HL-60 (cell line): ENCODE results near the gene IRAK1.

ENCODE experiments used
- DNase-seq, 2 experiments: peaks; one replicate each; pipeline ENCODE4 v3.0.0-alpha.2; 2010 to 2020; ENCODE audit warnings: low read depth in 1 of 2, low spot score in 1 of 2
- H3K27ac ChIP-seq: fragments of 250-450 bp; sonication (Bioruptor Pico); replicated peaks from 2 replicates; pipeline ENCODE4 v1.5.1; 2020; ENCODE audit warnings: mild to moderate bottlenecking, moderate library complexity
- H3K27me3 ChIP-seq: fragments of 250-450 bp; sonication (Bioruptor Pico); 2 replicates; pipeline ENCODE4 v1.5.1; 2021; ENCODE audit warnings: mild to moderate bottlenecking, moderate library complexity; ENCODE audit not compliant: insufficient read depth, poor library complexity, severe bottlenecking
- H3K4me3 ChIP-seq: replicated peaks from 2 replicates; pipeline ENCODE4 v1.5.1; 2011; ENCODE audit warnings: mild to moderate bottlenecking, control low read depth, low read length; ENCODE audit not compliant: insufficient read depth
- CTCF ChIP-seq: IDR thresholded peaks from one replicate; pipeline ENCODE4 v1.5.1; 2011; ENCODE audit warnings: low read length, control low read depth, inconsistent platforms; ENCODE audit not compliant: insufficient read depth
- GABPA ChIP-seq: IDR thresholded peaks from 2 replicates; pipeline ENCODE4 v1.6.1; 2012; ENCODE audit warnings: low read depth
- POLR2AphosphoS5 ChIP-seq: IDR thresholded peaks from 2 replicates; pipeline ENCODE4 v1.6.1; 2012; ENCODE audit warnings: low read depth
- SPI1 ChIP-seq: IDR thresholded peaks from 2 replicates; pipeline ENCODE4 v1.6.1; 2012; ENCODE audit warnings: low read depth, mild to moderate bottlenecking, borderline replicate concordance
- TF ChIP-seq, protein P1 (sequence below): IDR thresholded peaks from 2 replicates; pipeline ENCODE4 v1.6.1; 2012; ENCODE audit warnings: low read depth; ENCODE audit not compliant: insufficient replicate concordance

The IRAK1 gene

DNA sequence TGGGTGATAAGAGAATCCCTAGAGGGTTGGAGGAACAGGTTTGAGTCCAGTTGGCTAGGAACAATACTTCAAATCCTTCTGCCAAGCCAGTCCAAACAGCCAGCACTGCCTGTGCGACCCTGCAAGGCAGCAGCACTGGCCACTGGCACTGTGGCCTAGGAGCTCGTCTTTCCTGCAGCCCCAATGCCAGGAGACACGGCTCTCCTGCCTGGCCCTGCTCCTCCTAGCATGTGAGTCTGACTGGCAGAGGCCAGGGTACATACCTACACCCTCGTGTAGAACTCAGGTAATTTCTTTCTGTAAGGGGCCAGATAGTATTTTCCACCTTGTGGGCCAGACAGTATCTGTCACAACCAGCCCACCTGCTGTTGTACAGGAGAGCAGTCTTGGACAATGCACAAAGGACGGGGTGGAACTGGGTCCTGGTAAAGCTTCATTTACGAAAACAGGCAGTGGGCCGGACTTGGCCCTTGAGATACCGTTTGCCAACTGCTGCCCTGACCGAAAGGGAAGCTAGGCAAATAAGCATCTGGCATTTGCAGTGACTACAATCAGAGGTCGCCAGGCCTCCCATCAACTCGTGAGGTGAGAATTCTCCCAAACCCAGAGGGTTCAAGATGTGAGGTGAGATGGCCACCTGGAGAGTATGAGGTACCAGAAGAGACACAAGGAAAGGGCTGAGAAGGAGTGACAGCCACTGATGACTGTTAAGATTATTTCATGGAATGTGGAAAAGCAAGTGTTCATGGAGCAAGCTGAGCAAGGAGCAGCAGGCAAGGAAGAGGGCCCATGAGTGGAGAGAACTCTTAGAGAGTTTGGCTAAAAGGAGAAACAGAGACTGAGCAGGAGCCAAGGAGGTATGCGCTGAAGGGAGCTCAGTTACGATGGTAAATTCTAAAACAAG lies 29.8 kb upstream of the IRAK1 start:
- H3K27ac ChIP-seq = no peak overlapping the region; the same call in 1 of the 2 replicates
- H3K4me3 ChIP-seq = no peak overlapping the region
- H3K27me3 ChIP-seq = no peaks in the 10 kb centered on the region
- TF ChIP-seq SPI1 = no peak
- TF ChIP-seq, protein P1, sequence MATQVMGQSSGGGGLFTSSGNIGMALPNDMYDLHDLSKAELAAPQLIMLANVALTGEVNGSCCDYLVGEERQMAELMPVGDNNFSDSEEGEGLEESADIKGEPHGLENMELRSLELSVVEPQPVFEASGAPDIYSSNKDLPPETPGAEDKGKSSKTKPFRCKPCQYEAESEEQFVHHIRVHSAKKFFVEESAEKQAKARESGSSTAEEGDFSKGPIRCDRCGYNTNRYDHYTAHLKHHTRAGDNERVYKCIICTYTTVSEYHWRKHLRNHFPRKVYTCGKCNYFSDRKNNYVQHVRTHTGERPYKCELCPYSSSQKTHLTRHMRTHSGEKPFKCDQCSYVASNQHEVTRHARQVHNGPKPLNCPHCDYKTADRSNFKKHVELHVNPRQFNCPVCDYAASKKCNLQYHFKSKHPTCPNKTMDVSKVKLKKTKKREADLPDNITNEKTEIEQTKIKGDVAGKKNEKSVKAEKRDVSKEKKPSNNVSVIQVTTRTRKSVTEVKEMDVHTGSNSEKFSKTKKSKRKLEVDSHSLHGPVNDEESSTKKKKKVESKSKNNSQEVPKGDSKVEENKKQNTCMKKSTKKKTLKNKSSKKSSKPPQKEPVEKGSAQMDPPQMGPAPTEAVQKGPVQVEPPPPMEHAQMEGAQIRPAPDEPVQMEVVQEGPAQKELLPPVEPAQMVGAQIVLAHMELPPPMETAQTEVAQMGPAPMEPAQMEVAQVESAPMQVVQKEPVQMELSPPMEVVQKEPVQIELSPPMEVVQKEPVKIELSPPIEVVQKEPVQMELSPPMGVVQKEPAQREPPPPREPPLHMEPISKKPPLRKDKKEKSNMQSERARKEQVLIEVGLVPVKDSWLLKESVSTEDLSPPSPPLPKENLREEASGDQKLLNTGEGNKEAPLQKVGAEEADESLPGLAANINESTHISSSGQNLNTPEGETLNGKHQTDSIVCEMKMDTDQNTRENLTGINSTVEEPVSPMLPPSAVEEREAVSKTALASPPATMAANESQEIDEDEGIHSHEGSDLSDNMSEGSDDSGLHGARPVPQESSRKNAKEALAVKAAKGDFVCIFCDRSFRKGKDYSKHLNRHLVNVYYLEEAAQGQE = no peak
- TF ChIP-seq POLR2AphosphoS5 = no peak
- TF ChIP-seq GABPA = no peak
- TF ChIP-seq CTCF = no peak
- no peak for DNase-seq

GRCh38 chrX:154048398-154048797 lies 28.7 kb upstream of the IRAK1 start:
- Histone ChIP-seq H3K4me3 (no peak overlapping the region), H3K27me3 (no peaks in the 10 kb centered on the region), H3K27ac (no peak overlapping the region)
- TF ChIP-seq, protein P1 = no peak
- TF ChIP-seq POLR2AphosphoS5 = no peak
- DNase-seq = no peak

DNA sequence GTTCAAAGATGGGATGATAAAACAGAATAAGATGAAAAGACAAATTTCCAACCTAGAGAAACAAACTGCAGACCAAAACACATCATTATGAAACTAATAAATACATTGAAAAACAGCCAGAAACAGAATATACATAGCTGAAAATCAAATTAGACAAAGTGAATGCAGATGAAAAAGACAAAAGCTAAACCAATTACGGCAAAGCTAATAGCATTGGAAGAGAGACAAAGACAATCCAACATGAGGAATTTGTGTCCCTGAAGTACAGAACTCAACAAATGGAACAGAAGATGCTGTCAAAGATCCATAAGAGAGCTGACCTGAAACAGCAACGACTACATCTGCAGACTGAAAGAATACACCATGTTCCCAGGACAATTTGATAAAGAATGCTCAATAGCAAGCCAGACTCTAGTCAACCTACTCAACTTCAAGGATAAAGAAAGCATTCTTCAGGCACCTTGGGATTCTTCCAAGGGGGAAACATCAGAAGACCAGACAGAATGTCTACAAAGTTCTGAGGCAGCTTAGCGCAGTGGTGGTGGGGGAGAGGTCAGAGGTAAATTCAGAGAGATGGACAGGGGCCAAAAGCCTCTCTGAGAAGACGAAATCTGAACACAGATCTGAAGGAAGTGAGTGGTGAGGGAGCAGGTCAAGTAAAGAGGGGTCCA lies 27.4 kb upstream of the IRAK1 start:
- H3K27ac ChIP-seq = no peak overlapping the region
- no peak for DNase-seq
- no peak for TF ChIP-seq POLR2AphosphoS5
- TF ChIP-seq SPI1 = no peak
- TF ChIP-seq, protein P1 = no peak
- TF ChIP-seq CTCF = no peak
- TF ChIP-seq GABPA = no peak
- no peak overlapping the region for H3K4me3 ChIP-seq
- no peaks in the 10 kb centered on the region for H3K27me3 ChIP-seq
